ENCODE results near the gene CTNNA2.

GRCh38 chr2:79984476-79984875, 471.6 kb downstream of the CTNNA2 start:
- TF ChIP-seq CTCF (IDR thresholded peaks at IDR 0.05; ENCODE audit: low read depth, low read length) (no peak), EZH2phosphoT487 (IDR thresholded peaks at IDR 0.05; ENCODE audit: low read depth) (no peak)

Measured in OCI-LY3 (cell line).